RKO (cell line): ENCODE measurements around the gene ZBTB32.
"Not testable (repeated sequence)": the region's sequence is repeated elsewhere in the genome, so short reads cannot be mapped to it uniquely, and the experiment has no call there.

ENCODE experiments used
- DNase-seq: peaks from one replicate; pipeline ENCODE4 v3.0.0-alpha.2; 2016; ENCODE audit warnings: low spot score

Gene ZBTB32

GRCh38 chr19:35720648-35721047 lies 16.3 kb downstream of the ZBTB32 start:
- DNase-seq, result no peak

GRCh38 chr19:35721374-35721773 lies 17.0 kb downstream of the ZBTB32 start:
- DNase-seq, result no peak

GRCh38 chr19:35722461-35722860 lies 18.1 kb downstream of the ZBTB32 start:
- DNase-seq, result no peak

GRCh38 chr19:35722897-35723296 lies 18.5 kb downstream of the ZBTB32 start:
- no peak for DNase-seq

- DNase-seq, result no peak
Observed at GRCh38 chr19:35723671-35724070, 19.3 kb downstream of the ZBTB32 start.

- not testable (repeated sequence) for DNase-seq
Observed at GRCh38 chr19:35724132-35724531, 19.8 kb downstream of the ZBTB32 start.

GRCh38 chr19:35724560-35724959 lies 20.2 kb downstream of the ZBTB32 start:
- no peak for DNase-seq

GRCh38 chr19:35725216-35725861 lies 21.0 kb downstream of the ZBTB32 start:
- no peak for DNase-seq

GRCh38 chr19:35727053-35727955 lies 22.9 kb downstream of the ZBTB32 start:
- no peak for DNase-seq

- DNase-seq, result no peak
Observed at GRCh38 chr19:35727956-35728706, 23.8 kb downstream of the ZBTB32 start.

GRCh38 chr19:35729021-35729420 lies 24.7 kb downstream of the ZBTB32 start:
- DNase-seq, result no peak

GRCh38 chr19:35729763-35730162 lies 25.4 kb downstream of the ZBTB32 start:
- no peak for DNase-seq

GRCh38 chr19:35730326-35730725 lies 26.0 kb downstream of the ZBTB32 start:
- no peak for DNase-seq

- no peak for DNase-seq
Observed at GRCh38 chr19:35731353-35731752, 27.0 kb downstream of the ZBTB32 start.

- DNase-seq, result no peak
Observed at GRCh38 chr19:35731779-35732405, 27.5 kb downstream of the ZBTB32 start.

GRCh38 chr19:35732540-35733179 lies 28.3 kb downstream of the ZBTB32 start:
- no peak for DNase-seq

GRCh38 chr19:35733180-35734125 lies 29.1 kb downstream of the ZBTB32 start:
- no peak for DNase-seq

- DNase-seq, result no peak
Observed at GRCh38 chr19:35734273-35734672, 29.9 kb downstream of the ZBTB32 start.

- DNase-seq, result no peak
Observed at GRCh38 chr19:35734889-35735288, 30.5 kb downstream of the ZBTB32 start.
